OCI-LY3 (cell line): ENCODE data around the gene TMEM87B.

ENCODE experiments used
- H2AFZ ChIP-seq: fragments of 200-600, 300-600 bp; shearing (Covaris generic); 2 replicates; pipeline ENCODE4 v1.6.0; 2014; ENCODE audit warnings: antibody characterized with exemption, low read depth, low read length
- H3K27ac ChIP-seq: fragments of 200-600, 300-600 bp; sonication (generic); 2 replicates; pipeline ENCODE4 v1.5.1; 2014; ENCODE audit warnings: mild to moderate bottlenecking, low read length, moderate library complexity, mixed read lengths
- H3K27me3 ChIP-seq: fragments of 200-600, 300-600 bp; sonication (generic); 2 replicates; pipeline ENCODE4 v1.6.1; 2014; ENCODE audit warnings: low read depth, low read length, mixed read lengths
- H3K36me3 ChIP-seq: fragments of 200-600, 300-600 bp; sonication (generic); replicated peaks from 2 replicates; pipeline ENCODE3; 2014; ENCODE audit warnings: low read depth, low read length, mixed read lengths
- H3K4me1 ChIP-seq: fragments of 300-600, 200-600 bp; sonication (generic); 2 replicates; pipeline ENCODE4 v1.6.1; 2014; ENCODE audit warnings: low read length, mixed read lengths
- H3K4me2 ChIP-seq: fragments of 200-600, 300-600 bp; sonication (generic); 2 replicates; pipeline ENCODE4 v1.6.1; 2014; ENCODE audit warnings: low read length, mixed read lengths
- H3K4me3 ChIP-seq: fragments of 300-600, 200-600 bp; sonication (generic); 2 replicates; pipeline ENCODE4 v1.5.1; 2014; ENCODE audit warnings: antibody characterized with exemption, mild to moderate bottlenecking, low read length, moderate library complexity
- H3K79me2 ChIP-seq: fragments of 300-600, 200-600 bp; shearing (Covaris generic); 2 replicates; pipeline ENCODE4 v1.6.1; 2014; ENCODE audit warnings: mild to moderate bottlenecking, low read length, mixed read lengths
- H3K9ac ChIP-seq: fragments of 300-600, 200-600 bp; shearing (Covaris generic); 2 replicates; pipeline ENCODE4 v1.6.0; 2014; ENCODE audit warnings: mild to moderate bottlenecking, low read length, moderate library complexity
- H3K9me3 ChIP-seq: fragments of 200-600, 300-600 bp; shearing (Covaris generic); 2 replicates; pipeline ENCODE4 v1.6.1; 2014; ENCODE audit warnings: low read length, mixed read lengths; ENCODE audit not compliant: insufficient read depth
- H4K20me1 ChIP-seq: fragments of 200-600, 300-600 bp; sonication (generic); 2 replicates; pipeline ENCODE4 v1.6.1; 2016; ENCODE audit warnings: low read length, mixed read lengths; ENCODE audit not compliant: insufficient read depth
- CTCF ChIP-seq: fragments of 200-600, 300-600 bp; sonication (generic); IDR thresholded peaks from 2 replicates; pipeline ENCODE4 v1.5.1; 2014; ENCODE audit warnings: antibody characterized with exemption, low read length, low read depth
- EZH2phosphoT487 ChIP-seq: fragments of 200-600 bp; shearing (Covaris generic); IDR thresholded peaks from 2 replicates; pipeline ENCODE4 v1.6.1; 2018; ENCODE audit warnings: antibody characterized with exemption, mixed run types, low read depth

Gene TMEM87B

GRCh38 chr2:112153501-112153900, 98.4 kb downstream of the TMEM87B start:
- H4K20me1 ChIP-seq: no peaks in the 10 kb centered on the region
- no peak overlapping the region for H3K9ac ChIP-seq
- no peak overlapping the region for H3K4me2 ChIP-seq
- H2AFZ ChIP-seq: no peak overlapping the region
- H3K27ac ChIP-seq: no peak overlapping the region
- no peak overlapping the region for H3K4me3 ChIP-seq
- no peaks in the 10 kb centered on the region for H3K9me3 ChIP-seq
- TF ChIP-seq EZH2phosphoT487 (no peak), CTCF (no peak)
- no peaks in the 10 kb centered on the region for H3K27me3 ChIP-seq
- no peaks in the 10 kb centered on the region for H3K36me3 ChIP-seq
- peaks cover 4% of the 10 kb centered on the region; the same call in 1 of the 2 replicates for H3K4me1 ChIP-seq
- no peaks in the 10 kb centered on the region for H3K79me2 ChIP-seq

- TF ChIP-seq CTCF (no peak), EZH2phosphoT487 (no peak)
- Histone ChIP-seq H4K20me1 (no peaks in the 10 kb centered on the region), H3K79me2 (no peaks in the 10 kb centered on the region), H3K36me3 (no peaks in the 10 kb centered on the region), H3K4me2 (no peak overlapping the region), H3K27me3 (no peaks in the 10 kb centered on the region), H2AFZ (no peak overlapping the region), H3K4me3 (no peak overlapping the region), H3K27ac (no peak overlapping the region), H3K9me3 (no peaks in the 10 kb centered on the region), H3K4me1 (peaks cover 8% of the 10 kb centered on the region; the same call in 1 of the 2 replicates), H3K9ac (no peak overlapping the region)
Measured at GRCh38 chr2:112154246-112155117, 99.4 kb downstream of the TMEM87B start.

GRCh38 chr2:112155331-112156151, 100.5 kb downstream of the TMEM87B start:
- Histone ChIP-seq H3K36me3 (no peaks in the 10 kb centered on the region), H3K27me3 (no peaks in the 10 kb centered on the region), H3K9ac (no peak overlapping the region), H4K20me1 (no peaks in the 10 kb centered on the region), H3K4me2 (no peak overlapping the region), H3K79me2 (no peaks in the 10 kb centered on the region), H3K9me3 (no peaks in the 10 kb centered on the region), H3K4me3 (no peak overlapping the region), H2AFZ (peak overlapping the region; percentile 16; the same call in 1 of the 2 replicates), H3K27ac (no peak overlapping the region), H3K4me1 (peaks cover 6% of the 10 kb centered on the region; the same call in 1 of the 2 replicates)
- TF ChIP-seq CTCF: no peak
- no peak for TF ChIP-seq EZH2phosphoT487
